ENCODE results near the gene SEL1L3. TPM values are rescaled to one million over a fixed set of nuclear protein-coding genes. Genes with fewer than 3 reads are reported as not detected.
A peak's percentile ranks its signal among the peaks of the same experiment; 100 is the strongest.

Gene SEL1L3
- total RNA-seq, 1 experiment from 2014 or later: 28.1 TPM

DNA sequence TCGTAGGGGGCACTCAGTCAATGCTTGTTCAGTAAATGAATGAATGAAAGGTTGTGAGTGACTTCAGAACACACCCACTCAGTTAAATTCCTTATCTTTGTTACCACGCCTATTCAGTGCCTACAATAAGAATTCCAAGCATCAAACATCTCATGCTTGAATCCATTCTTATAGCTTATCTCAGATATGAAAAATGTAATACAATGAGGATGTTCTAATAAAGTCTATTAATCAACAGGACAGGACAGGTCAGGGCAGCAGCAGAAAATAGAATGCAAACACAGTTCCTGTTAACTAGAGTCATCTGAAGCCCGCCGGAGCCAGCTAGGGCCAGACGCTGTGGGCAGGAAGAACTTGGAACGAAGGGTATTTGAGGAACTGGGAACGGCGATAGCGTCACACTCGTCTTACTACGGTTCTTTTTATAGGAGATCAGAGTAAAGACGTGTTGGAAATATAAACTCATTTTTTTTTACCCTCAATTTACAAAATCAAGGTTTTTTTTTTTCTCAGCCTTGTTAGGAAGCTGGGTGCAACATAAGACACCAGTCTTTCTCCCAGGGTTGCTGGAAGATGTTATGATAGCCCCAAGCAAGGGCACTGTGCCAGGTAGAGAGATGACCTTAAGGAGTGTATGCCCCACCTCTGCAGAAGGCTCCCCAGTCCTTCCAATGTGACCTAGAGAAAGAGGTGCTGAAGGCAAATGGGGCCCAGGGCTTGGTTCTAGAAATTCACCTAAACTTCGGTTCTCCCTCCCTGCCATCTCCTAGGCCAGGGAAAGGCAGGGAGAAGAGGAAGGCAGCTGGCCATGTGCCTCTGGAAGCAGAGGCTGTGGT is 48.3 kb downstream of the SEL1L3 start:
- Mint-ChIP-seq H3K4me1 (ENCODE audit: insufficient read depth, unreplicated experiment) (peaks cover 16% of the 10 kb centered on the region), H3K36me3 (ENCODE audit: insufficient read depth, unreplicated experiment) (peaks cover 6% of the 10 kb centered on the region), H3K4me3 (ENCODE audit: unreplicated experiment) (no peak overlapping the region), H3K27ac (ENCODE audit: low read depth, unreplicated experiment) (no peak overlapping the region), H3K27me3 (ENCODE audit: insufficient read depth, unreplicated experiment) (no peaks in the 10 kb centered on the region), H3K9me3 (ENCODE audit: unreplicated experiment) (no peaks in the 10 kb centered on the region)
- DNase-seq (ENCODE audit: unreplicated experiment): peak; percentile 17
- TF ChIP-seq, protein P1, sequence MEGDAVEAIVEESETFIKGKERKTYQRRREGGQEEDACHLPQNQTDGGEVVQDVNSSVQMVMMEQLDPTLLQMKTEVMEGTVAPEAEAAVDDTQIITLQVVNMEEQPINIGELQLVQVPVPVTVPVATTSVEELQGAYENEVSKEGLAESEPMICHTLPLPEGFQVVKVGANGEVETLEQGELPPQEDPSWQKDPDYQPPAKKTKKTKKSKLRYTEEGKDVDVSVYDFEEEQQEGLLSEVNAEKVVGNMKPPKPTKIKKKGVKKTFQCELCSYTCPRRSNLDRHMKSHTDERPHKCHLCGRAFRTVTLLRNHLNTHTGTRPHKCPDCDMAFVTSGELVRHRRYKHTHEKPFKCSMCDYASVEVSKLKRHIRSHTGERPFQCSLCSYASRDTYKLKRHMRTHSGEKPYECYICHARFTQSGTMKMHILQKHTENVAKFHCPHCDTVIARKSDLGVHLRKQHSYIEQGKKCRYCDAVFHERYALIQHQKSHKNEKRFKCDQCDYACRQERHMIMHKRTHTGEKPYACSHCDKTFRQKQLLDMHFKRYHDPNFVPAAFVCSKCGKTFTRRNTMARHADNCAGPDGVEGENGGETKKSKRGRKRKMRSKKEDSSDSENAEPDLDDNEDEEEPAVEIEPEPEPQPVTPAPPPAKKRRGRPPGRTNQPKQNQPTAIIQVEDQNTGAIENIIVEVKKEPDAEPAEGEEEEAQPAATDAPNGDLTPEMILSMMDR (IDR thresholded peaks at IDR 0.05; ENCODE audit: unreplicated experiment): no peak
- BruUV-seq (replicated peaks): no TSS peak
- intact Hi-C loops (cut with micrococcal nuclease): no loop called here
- ChIA-PET CTCF (interaction anchor here (0.6 to 0.8 kb wide), 3 partner anchors 11 to 374 kb away, joined by 3 to 4 read pairs (median 3); no protein-coding TSS in a partner anchor), POLR2A (no interaction called here)

DNA sequence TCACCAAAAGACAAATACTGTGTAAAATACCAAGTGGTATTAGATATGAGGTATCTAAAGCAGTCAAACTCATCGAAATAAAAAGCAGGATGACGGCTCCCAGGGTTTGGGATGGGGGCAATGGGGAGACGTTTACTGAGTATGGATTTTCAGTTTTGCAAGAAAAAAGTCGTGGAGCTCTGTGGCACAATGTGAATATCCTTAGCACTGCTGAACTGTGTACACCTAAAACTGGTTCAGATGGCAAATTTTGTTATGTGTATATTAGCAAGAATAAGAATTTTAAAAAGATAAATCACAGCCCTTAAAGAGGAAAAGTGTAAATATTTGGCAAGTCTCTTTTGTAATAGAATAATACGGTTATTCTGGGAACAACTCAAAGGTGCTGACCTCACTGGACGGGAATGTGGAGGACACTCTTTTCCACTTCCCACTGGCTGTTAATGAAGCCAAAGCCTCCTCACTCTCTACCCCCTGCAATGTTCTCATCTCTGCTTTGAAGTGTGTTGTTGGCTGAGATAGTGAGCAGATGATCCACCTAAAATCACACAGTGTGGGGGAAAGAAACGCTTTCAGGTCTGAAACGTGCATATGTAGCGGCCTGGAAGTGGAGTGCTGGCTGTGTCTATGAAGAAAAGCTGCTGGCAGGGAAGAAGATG is 49.2 kb downstream of the SEL1L3 start:
- Mint-ChIP-seq H3K9me3 (ENCODE audit: unreplicated experiment) (no peaks in the 10 kb centered on the region), H3K36me3 (ENCODE audit: insufficient read depth, unreplicated experiment) (peaks cover 6% of the 10 kb centered on the region), H3K4me1 (ENCODE audit: insufficient read depth, unreplicated experiment) (peaks cover 16% of the 10 kb centered on the region), H3K4me3 (ENCODE audit: unreplicated experiment) (no peak overlapping the region), H3K27me3 (ENCODE audit: insufficient read depth, unreplicated experiment) (no peaks in the 10 kb centered on the region), H3K27ac (ENCODE audit: low read depth, unreplicated experiment) (no peak overlapping the region)
- TF ChIP-seq, protein P1 (IDR thresholded peaks at IDR 0.05; ENCODE audit: unreplicated experiment): no peak
- POLR2A ChIA-PET: no interaction called here
- BruUV-seq (replicated peaks): no TSS peak
- CTCF ChIA-PET: interaction anchor here (0.6 to 0.7 kb wide), 3 partner anchors 12 to 47 kb away, joined by 3 to 4 read pairs (median 4); no protein-coding TSS in a partner anchor
- peak; percentile 65 for DNase-seq (ENCODE audit: unreplicated experiment)
- intact Hi-C loops (cut with micrococcal nuclease): no loop called here

DNA sequence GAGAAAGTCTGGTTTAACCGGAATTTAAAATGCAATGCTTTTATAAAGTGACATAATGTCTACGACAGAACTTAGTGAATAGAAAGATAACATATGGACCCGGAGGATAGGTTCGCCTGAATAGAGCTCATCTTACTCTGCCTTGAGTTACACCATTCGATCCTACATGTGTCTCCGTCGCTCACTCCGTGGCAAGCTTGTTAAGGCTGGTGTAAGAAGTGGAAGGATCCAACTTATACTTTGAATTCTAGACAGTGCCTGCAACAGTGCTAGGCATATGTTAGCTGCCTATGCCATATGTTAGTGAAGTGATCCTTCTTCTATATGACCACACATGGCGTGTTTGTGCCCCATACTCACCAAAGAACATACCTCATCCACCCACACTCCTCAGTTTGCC is 50.9 kb downstream of the SEL1L3 start:
- BruUV-seq (replicated peaks): no TSS peak
- no peak overlapping the region for H3K4me3 Mint-ChIP-seq (ENCODE audit: unreplicated experiment)
- POLR2A ChIA-PET: no interaction called here

DNA sequence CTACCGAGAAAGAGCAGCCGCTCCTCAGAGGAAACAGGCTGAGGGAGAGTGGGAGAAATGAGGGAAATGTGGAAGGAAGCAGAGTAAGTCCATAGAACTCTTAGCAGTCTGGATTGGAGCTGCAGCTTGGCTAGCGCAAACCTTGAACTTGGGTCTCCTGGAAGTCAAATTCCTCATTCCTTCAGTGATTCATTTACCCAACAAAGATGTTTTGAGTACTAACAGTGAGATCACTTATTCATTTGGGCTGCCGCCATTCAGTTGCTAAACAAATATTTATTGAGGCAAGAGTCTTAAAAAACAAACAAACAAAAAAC is 51.5 kb downstream of the SEL1L3 start:
- H3K27ac Mint-ChIP-seq (ENCODE audit: low read depth, unreplicated experiment): no peak overlapping the region
- no peaks in the 10 kb centered on the region for H3K9me3 Mint-ChIP-seq (ENCODE audit: unreplicated experiment)
- ChIA-PET POLR2A (no interaction called here), CTCF (no interaction called here)
- H3K4me1 Mint-ChIP-seq (ENCODE audit: insufficient read depth, unreplicated experiment): peaks cover 16% of the 10 kb centered on the region
- no peak overlapping the region for H3K4me3 Mint-ChIP-seq (ENCODE audit: unreplicated experiment)
- no peaks in the 10 kb centered on the region for H3K27me3 Mint-ChIP-seq (ENCODE audit: insufficient read depth, unreplicated experiment)
- peaks cover 6% of the 10 kb centered on the region for H3K36me3 Mint-ChIP-seq (ENCODE audit: insufficient read depth, unreplicated experiment)
- no TSS peak for BruUV-seq (replicated peaks)
- DNase-seq (ENCODE audit: unreplicated experiment): no peak
- TF ChIP-seq, protein P1 (IDR thresholded peaks at IDR 0.05; ENCODE audit: unreplicated experiment): no peak
- intact Hi-C loops (cut with micrococcal nuclease): no loop called here

More for the DNA sequence above, 50.9 kb downstream of the SEL1L3 start:
- no peak overlapping the region for H3K27ac Mint-ChIP-seq (ENCODE audit: low read depth, unreplicated experiment)
- no peaks in the 10 kb centered on the region for H3K27me3 Mint-ChIP-seq (ENCODE audit: insufficient read depth, unreplicated experiment)
- H3K4me1 Mint-ChIP-seq (ENCODE audit: insufficient read depth, unreplicated experiment): peaks cover 16% of the 10 kb centered on the region
- CTCF ChIA-PET: no interaction called here
- no peak for DNase-seq (ENCODE audit: unreplicated experiment)
- peaks cover 6% of the 10 kb centered on the region for H3K36me3 Mint-ChIP-seq (ENCODE audit: insufficient read depth, unreplicated experiment)
- H3K9me3 Mint-ChIP-seq (ENCODE audit: unreplicated experiment): no peaks in the 10 kb centered on the region
- intact Hi-C loops (cut with micrococcal nuclease): no loop called here
- TF ChIP-seq, protein P1 (IDR thresholded peaks at IDR 0.05; ENCODE audit: unreplicated experiment): no peak
